A549 (cell line): Measurements from ENCODE around the gene ANKRD39.

ENCODE experiments used
- CHD4 ChIP-seq: fragments of 200-600 bp; sonication (generic); IDR thresholded peaks from 2 replicates; pipeline ENCODE4 v1.6.1; 2016; ENCODE audit warnings: antibody characterized with exemption, mild to moderate bottlenecking, borderline replicate concordance
- CTCF ChIP-seq: fragments of >200 bp; sonication (Bioruptor Twin); formaldehyde crosslinking; IDR thresholded peaks from 3 replicates; pipeline ENCODE4 v1.5.1; 2016
- EP300 ChIP-seq, 2 experiments: fragments of >200 bp; sonication (Bioruptor Twin); formaldehyde crosslinking; IDR thresholded peaks; 2 replicates in 1 of 2; 3 replicates in 1 of 2; pipeline ENCODE4 v1.6.1; 2016 to 2017
- JUNB ChIP-seq: fragments of >200 bp; sonication (Bioruptor Twin); formaldehyde crosslinking; IDR thresholded peaks from 2 replicates; pipeline ENCODE4 v1.6.1; 2016
- MAX ChIP-seq: IDR thresholded peaks from 2 replicates; pipeline ENCODE4 v1.6.1; 2012
- MAZ ChIP-seq: fragments of 150-350 bp; IDR thresholded peaks from 2 replicates; pipeline ENCODE4 v1.6.1; 2014; ENCODE audit warnings: antibody characterized with exemption, low read depth, low read length, borderline replicate concordance
- PHF8 ChIP-seq: fragments of 200-600 bp; sonication (generic); IDR thresholded peaks from 2 replicates; pipeline ENCODE4 v1.6.1; 2016; ENCODE audit warnings: low read depth, mild to moderate bottlenecking, antibody characterized with exemption, moderate library complexity, borderline replicate concordance
- POLR2A ChIP-seq: IDR thresholded peaks from 2 replicates; pipeline ENCODE4 v1.6.1; 2012; ENCODE audit warnings: mild to moderate bottlenecking, low read length
- RAD21 ChIP-seq, 2 experiments: fragments of >200 bp in 1 of 2; sonication (Bioruptor Twin) in 1 of 2; formaldehyde crosslinking in 1 of 2; IDR thresholded peaks in 1 of 2; conservative IDR thresholded peaks in 1 of 2; 2 replicates in 1 of 2; 3 replicates in 1 of 2; pipeline ENCODE4 v1.6.1; 2012 to 2018; ENCODE audit warnings: inconsistent platforms in 1 of 2
- SMC3 ChIP-seq: fragments of >200 bp; sonication (Bioruptor Twin); formaldehyde crosslinking; IDR thresholded peaks from 3 replicates; pipeline ENCODE4 v1.6.1; 2018; ENCODE audit warnings: inconsistent platforms

- TF ChIP-seq CHD4 (no peak), CTCF (no peak), SMC3 (no peak), MAX (no peak), RAD21 (conservative IDR thresholded peaks at IDR 0.05 in 1 of 2, IDR thresholded peaks at IDR 0.05 in 1 of 2) (no peak), MAZ (no peak), EP300 (IDR thresholded peaks at IDR 0.05) (no peak), POLR2A (no peak), JUNB (no peak), PHF8 (no peak)
Measured at GRCh38 chr2:96894151-96894531, 36.3 kb upstream of the ANKRD39 start.
